Hepatocyte (in vitro differentiated cells): ENCODE data around the gene BBS10.

ENCODE experiments used
- CTCF ChIP-seq: fragments of 200-600 bp; sonication (generic); IDR thresholded peaks from 2 replicates; pipeline ENCODE4 v1.5.1; 2016; ENCODE audit warnings: antibody characterized with exemption, mild to moderate bottlenecking; ENCODE audit not compliant: poor library complexity
- EZH2 ChIP-seq: fragments of 200-600 bp; sonication (generic); IDR thresholded peaks from 2 replicates; pipeline ENCODE4 v1.6.1; 2016; ENCODE audit warnings: antibody characterized with exemption, mild to moderate bottlenecking, borderline replicate concordance
- EZH2phosphoT487 ChIP-seq: fragments of 200-600 bp; sonication (generic); IDR thresholded peaks from one replicate; pipeline ENCODE4 v1.6.1; 2018; ENCODE audit warnings: antibody characterized with exemption, mild to moderate bottlenecking, low read depth, moderate library complexity; ENCODE audit not compliant: unreplicated experiment, severe bottlenecking

GRCh38 chr12:76341436-76342030, 6.7 kb downstream of the BBS10 start:
- TF ChIP-seq CTCF (no peak), EZH2 (no peak), EZH2phosphoT487 (no peak)
